GM21825 (cell line): Measurements from ENCODE around the gene HOXB9.

ENCODE experiments used
- ATAC-seq: cut with Tn5 transposase; IDR thresholded peaks from one replicate; pipeline ENCODE4 v1.9.1; 2021; ENCODE audit warnings: mild to moderate bottlenecking, moderate library complexity; ENCODE audit not compliant: unreplicated experiment

The HOXB9 gene

DNA sequence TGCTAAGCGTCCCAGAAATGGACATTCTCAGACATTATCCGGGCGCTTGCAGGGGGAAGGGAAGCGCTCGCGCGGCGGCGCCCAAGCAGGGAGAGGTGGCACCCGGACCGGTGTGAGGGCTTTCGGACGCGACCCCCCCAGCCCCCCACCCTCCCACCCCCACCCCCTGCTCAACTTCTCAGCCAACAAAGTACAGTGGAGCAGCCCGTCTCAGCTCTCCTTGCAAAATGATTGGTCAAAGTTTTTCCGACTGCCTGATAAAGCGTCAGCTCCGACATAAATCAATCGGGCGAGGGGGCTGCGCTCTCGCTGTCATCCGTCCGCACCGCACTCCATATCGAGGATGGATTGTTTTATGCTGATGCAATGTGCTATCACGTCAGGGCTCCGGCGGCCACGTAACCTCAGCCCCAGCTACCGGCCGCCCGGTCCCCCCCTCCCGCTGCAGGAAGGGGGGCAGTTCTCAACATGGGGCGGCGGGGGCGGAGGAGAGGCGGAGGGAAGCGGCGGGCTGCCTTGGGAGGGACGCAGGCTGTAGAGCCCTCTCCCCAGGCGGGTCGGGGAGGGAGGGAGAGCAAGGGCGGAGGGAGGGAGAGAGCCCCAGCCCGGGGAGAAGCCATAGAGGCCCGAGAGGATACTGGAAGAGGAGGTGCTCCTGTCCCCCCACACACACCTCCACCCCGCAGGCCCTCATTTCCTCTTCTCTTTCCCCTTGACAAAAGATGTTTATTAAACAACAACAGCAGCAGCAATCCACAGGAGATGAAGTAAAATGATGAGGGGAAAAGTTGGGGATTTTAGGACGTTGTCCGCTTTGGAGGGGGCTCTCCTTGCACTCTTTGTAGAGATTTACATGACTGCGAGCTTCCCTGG lies at the start of gene HOXB9:
Gene HOXB9 (minus strand): TSS at position 114 of the 873 bp plus-strand sequence. CDS start 89 bp downstream, at position 25.
- no peak for ATAC-seq

DNA sequence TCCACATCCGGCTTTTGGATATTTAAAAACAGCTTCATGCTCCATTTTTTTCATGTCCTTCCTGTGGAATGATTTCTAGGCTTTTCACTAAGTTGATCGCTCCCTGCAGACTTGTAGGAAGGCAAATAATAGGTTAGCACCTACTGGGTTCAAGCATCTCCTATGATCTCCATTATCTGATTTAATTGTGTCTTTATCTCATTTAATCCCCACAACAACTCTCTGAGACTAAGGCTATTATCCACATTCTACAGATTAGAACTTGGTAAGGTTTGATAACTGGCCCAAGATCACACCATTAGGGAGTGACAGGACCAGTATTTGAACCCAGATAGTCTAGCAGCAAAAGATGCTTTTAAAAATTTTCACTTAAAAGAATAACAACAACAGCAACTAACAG lies 46.2 kb upstream of the HOXB9 start:
- ATAC-seq, result no peak

DNA sequence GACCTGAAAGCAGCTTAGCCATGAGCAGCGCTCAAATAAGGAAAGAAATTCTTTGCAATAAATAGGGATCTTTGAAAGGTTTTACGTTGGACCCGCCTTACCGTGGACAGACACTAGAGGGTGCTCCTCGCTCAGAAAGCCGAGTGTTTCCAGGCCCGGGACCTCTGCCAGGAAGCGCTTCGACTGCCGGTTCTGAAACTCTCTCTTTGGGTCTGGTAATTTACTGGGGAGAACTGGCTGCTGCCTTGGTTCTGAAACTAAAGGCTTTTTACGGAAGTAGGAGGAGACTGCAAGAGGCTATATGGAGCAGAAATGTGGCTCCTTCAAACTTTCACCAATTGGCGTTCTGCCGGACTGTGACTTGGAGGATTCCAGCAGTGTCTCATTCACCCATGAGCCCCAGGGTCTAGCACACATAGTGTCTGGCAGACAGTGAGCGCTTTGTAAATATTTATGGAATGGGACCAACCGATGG lies 45.6 kb upstream of the HOXB9 start:
- no peak for ATAC-seq

DNA sequence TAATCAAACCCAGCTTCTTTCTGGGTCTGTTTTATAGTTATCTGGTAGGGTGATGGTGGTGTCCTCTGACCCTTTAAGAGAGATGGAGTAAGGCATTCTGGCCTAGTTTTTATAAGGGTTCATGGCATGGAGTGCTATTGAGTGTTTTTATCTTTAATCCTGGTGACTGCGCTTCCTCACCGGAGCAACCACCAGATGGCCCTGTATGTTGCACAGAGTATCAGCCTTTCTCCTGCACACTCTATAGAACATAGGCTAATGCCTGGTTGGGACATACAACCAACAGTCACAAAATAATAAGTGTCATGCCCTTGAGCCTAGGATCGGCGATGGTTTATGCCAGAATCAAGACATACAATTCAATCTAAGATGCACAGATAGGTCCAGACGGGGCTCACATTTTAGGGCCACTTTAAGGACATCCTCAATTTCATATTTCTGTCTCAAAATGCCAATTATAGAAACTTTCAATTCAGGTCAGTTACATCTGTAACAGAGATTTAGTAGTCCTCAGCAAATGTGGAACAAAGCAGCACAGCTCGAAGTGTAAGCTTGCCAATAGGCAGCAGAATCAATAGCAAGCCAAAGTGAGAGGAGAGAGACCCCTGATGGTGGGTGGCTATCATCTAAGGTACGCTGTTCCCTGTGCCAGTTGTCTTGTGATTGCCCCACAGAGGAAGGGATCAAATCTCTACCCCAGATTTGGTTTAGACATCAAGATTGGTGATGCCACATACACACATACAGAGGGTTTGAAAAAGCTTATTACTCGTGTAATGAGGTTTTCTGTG lies 37.2 kb upstream of the HOXB9 start:
- no peak for ATAC-seq

DNA sequence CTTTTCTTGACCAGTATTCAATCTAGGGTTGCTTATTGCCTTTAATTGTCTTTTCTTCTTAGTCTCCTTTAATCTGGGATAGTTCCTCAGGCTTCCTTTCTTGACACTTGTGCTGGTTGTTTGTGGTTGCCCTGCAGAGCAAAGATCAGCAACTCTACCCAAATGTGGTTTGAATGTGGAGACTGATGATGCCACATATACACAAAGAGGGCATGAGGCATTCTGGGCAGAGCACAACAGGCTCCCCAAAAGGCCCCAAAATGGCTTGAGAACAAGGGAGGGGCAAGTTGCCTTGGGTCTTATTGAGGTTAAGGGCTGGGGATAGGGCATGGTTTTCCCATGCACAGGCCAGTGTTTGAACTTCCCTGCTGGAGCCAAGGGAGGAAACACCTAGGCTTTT lies 29.8 kb upstream of the HOXB9 start:
- no peak for ATAC-seq

DNA sequence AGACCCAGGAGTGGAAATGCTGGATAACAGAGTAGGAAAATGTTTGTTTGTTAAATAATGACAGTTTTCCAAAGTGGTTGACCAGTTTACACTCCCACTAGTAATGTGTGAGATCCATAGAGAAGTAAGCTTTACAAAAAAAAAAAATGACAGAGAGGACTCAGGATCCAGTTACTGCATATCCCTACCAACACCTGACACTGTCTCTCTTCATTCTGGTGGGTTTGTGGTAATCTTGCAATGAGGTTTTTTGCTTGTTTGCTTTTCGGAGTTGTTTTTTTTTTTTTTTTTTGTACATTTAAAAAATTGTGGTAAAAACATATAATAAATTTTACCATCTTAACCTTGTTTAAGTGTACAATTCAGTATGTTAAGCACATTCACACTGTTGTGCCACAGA lies 23.6 kb upstream of the HOXB9 start:
- ATAC-seq, result no peak

DNA sequence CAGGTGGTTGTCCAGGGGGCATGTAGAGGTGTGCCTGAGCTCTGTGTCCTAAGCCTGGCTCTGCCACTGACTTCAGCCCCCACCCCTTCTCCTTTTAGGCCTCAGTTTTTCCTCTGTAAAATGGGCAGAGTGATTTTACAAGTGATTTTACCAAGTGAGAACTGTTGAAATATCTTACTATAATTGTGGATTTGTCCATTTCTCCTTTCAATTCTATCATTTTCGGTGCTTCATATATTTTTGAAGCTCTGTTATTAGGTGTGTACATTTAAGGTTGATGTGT lies 21.7 kb upstream of the HOXB9 start:
- ATAC-seq, result no peak

DNA sequence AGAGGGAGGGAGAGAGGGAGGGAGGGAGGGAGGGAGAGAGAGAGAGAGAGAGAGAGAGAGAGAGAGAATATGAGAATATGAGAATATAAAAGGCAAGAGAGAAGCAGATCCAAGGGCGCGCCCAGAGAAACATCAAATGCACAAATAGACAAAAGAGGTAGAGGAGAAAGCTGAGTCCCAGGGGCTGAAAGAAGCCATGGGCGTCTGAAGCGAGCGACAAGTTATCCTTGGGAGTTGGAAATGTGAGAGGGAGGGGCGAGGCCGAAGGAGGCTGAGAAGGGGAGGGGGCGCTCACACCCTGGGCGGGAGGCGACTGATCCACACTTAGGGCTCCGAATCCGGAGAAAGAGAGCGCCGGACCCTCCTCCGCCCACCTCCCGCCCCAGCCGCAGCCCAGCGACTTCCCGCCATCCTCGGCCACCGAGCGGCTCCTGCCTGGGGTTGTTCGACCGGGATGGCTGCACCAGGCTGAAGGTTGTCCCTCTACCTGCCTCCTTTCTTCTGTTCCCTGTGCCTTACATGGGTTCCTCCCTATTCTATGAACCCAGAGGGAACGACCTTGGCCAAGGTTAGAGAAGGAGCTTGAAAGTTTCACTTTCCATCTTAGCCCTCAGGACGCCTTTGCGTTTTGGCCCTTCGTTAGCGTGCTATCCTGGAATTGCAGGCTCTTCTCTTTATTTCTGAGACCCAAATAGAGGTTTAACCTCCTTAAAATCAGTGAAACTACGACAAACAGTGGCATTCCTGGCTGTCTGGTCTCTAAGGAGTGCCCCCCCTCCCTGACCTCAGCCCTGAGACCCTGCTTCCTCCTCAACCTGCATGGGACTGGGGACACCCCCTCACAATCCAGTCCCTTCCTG lies 21.2 kb upstream of the HOXB9 start:
- no peak for ATAC-seq

DNA sequence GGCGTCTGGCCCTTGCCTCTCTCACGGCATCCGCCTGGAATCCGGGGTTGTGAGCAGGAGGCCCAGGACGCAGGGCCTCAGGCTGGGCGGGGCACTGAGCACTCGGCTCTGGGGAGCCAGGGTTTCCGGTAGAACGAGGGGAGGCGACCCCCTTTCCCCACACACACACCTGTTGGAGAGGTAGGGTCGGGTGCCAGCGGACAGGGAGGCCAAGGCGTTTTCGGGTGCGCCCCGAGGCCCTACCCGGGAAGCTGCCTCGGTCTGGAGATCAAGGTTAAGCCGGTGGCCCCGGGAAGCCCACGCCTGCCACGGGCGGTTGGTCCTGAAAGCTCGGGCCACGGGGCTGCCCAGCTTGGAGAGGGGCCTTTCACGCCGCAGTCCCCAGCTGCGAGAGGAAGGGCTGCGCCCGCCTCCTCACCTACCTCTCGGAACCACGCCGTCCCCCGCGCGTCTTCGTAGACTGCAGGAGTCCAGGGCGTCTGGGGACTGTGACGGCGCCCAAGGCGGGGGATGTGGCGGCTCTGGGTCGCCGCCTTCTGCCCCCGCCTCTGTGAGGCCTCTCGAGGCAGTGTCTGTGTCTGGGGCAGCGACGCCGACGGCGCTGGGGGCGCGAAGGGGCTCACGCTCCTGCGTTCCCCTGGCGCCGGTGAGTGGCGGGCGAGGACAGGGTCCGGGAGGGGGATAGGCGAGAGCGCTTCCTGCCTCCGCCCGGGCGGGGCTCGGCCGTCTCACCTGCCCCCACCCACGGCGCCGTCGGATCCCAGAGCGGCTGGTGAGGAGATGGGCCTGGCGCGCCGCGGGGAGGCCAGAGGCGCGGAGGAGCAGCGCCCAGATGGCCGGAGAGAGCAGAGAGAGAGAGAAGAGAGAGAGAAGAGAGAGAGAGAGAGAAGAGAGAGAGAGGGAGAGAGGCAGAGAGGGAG lies 20.3 kb upstream of the HOXB9 start:
- no peak for ATAC-seq

DNA sequence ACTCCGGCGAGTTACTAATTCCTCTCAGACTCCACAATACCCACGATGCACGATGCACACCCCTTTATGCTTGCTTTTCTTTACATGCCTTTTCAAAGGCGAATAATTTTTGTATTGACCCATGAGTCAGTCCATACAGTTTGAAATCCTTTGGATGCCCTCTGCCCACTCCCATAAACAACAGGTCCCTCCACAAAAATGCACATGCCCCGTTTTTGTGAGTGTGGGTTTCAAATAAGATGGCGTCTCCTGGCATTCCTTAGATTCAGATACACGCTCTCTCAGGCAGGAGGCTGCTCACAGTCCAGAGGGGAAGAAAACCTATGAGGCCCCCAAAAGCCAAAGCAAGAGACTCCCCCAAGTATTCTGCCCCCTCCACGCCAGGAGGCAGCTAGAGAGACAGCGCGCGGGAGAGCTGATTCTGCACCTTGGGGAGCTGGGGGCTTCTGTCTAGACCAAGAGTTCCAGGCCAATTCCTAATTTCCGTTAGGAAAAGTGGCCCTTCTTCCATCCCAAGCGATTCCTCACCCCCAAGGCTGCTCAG lies 19.6 kb upstream of the HOXB9 start:
- no peak for ATAC-seq

DNA sequence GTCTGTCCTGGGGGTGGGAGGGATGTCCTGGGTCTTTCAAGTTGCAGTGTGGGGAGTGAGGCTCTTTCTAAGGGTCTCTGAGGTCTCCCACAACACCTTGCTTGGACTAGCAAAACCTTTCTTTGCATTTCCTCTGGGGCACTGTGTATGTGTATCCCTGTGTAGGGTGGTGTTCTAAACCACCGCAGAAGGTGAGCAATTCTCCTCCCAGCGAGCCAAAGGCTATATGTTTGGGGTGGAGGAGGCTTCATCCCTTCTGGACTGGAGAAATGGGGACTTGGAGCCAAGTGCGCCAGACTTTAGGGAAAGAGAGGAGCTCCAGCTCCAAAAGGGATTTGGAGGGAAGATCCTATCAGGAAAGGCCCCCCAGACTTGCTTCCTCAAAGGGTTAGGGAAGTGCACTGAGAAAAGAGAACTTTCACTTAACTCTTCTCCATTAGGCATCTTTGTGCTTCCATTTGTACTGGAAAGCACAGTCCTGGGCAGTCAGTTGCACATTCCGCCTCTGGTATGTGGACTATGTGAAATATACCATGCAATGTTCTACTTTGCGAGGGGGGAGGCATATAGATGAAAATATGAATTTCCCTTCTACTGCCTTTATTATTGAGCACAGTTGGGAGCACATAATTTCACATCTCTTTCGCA lies 18.9 kb upstream of the HOXB9 start:
- ATAC-seq, result no peak

DNA sequence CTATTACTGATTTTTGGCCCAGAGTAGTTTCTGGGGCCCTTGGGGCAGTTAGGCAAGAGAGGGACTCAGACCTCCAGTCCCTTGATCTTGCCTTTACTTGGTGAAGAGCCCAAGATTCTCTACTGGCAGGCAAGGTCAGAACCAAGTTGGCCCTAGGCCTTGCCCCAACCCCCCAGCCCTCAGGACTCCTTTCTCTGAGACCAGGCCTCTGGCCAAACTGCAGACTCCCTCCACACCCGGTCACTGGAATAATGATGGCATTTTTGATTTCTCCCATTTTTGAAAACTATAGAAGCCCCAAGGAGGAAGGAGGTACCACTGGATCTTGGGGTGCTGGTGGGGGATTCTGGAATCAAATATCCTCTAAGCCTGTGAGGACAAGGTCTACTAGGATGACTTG lies 18.0 kb upstream of the HOXB9 start:
- ATAC-seq, result no peak

DNA sequence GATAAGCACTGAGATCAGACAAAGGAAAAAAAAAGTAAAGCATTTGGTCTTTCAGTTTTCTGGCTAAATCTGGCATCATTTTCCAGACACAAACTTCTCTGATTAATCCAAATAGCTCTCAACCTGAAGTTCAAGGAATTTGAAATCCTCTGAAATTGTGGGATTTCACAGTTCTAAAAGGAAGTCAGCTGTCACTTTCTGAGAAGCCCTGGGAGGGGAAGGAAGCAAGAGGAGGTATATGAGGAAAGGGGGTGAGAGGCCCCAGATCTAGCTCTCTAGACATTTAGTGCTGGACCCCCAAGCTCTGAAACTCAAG lies 17.5 kb upstream of the HOXB9 start:
- ATAC-seq, result no peak

DNA sequence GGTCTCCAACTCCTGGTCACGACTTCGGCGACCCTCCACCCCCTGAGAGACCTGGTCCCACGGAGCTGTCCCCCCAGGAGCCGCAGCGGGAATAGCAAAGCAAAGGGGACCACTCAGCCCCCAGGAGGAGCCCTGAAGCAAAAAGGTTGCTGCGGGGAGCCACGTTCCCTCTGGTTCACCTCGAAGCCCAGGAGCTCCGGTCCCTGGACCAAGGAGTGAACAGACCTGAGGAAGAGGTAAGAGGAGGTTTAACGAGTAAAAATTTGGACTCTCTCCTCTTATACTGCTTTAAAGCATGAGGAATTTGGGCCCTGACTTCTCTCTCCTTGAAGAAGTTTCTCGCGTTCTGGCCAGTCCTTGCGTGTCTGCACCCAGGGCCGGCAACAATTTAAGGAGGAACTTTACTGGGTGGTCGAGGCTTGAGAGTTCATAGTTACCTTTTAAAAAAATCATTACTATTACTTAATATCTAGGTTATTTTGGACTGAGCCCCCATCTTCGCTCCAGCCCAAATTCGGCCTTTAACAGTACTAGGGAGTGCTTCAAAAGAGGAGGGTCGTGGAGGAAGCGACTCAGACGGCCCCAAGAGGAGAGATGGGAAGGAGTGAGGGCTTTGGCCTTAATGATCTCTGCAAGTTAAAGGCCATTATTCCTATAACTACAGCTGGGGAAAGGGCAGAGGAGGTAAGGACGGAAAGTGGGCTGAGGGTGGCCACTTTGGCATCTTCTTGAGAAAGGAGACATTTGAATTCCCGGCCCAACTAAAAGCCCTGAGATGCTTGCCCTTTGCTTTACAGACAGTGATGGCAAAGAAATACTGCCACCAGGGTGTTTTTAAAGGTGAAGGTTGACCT lies 16.9 kb upstream of the HOXB9 start:
- no peak for ATAC-seq

DNA sequence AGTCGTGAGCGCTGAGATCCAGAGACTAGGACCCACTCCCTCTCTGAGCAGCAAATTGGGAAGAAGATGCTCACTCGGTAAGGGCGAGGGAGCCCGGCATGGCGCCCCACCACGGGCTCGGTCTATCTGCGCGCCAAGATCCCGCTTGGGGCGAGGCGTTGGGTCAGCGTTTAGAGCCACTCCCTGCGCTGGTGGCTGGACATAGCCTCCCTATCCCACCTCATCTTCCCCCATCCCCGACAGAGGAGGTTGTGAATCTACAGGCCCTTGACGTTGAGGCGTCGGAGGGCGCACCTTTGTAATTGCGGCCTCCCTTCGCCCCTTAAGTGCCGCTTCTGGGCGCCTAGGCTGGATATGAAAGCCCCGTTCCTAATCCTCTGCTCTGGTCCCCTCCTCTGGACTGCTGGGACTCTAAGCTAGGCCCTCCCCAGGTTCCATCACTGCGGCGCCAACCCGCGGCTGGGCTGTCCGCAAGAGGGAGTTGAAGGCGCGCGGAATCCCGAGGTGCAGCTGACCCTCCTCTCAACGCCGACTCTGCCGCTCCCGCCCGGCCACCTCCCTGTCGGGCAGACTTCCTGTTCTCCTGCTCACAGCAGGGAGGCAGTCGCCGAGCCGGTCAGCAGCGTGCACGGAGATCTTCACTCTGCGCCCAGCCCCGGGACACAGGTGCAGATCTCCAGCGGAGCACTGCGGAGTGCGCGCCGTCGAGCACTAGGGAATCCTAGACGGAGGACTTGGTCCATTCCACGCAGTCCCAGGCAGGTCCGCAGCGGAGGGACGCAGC lies 16.1 kb upstream of the HOXB9 start:
- ATAC-seq, result no peak

DNA sequence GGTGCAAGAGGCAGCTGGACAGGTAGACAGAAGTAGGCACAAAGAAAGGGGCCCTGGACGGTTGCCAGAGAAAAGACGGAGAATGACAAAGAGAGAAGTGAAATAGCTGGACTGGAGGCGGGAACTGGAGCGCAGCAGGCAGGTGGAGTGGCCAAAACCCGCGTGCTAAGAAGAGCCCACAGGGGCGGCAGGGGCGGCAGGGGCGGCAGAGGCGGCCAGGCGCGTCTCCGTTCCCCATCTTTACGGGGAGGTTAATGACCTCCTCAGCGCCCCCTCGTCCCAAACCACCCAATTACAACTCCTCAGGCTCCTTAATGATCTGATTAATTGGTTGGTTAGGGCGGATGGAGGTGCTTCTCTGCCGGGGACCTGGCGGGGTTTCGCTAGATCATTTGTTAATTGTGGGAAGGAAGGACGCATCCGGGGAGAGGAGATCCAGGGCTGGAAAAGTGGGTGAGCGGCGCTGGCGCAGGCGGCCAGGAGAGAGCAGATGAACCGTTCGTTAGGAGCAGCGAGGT lies 15.4 kb upstream of the HOXB9 start:
- ATAC-seq, result no peak

DNA sequence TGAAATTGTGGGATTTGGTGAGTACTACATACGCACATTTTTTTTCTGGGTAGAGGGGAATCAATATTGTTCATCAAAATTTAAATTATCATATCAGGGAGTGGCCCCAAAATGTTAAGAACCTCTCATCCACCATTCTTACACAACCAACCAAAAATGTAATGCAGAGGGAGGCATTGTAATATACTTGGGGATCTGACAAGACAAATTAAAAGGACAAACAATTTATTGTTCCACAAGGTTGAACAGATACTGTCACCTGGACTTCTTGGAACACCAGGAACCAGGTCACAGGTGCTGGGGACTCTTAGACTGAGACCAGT lies 14.7 kb upstream of the HOXB9 start:
- ATAC-seq, result no peak
